ENCODE data around the gene RAP1A. TPM values are rescaled to one million over a fixed set of nuclear protein-coding genes. Genes with fewer than 3 reads are reported as not detected.

RAP1A gene
- total and polyA plus RNA-seq, 2 experiments from 2014 or later = 37.6 to 40.0 TPM

DNA sequence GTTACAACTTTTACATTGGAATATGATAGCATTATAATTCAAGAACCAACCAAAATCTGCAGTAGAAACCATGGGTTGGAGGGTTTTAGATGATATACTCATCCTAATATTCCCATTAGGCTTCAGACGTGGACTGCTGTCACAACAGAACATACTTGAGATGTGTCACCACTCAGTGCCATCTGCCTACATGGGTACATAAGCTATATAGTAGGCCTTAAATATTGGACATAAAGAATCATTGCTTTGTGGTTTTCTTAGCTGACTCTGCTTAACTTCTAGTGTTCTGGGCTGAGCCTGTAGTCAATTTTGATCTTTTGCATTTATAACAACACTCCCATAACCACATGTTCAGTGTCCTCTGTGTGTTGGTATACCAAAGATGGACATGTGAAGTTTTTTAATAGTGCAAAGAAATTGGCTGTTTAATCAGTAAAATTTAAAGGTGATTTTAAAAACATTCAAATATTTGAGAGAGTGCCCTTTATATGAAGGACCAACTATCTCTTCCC, 14.2 kb downstream of the RAP1A start:
- no peak for DNase-seq
- TF ChIP-seq EZH2 (IDR thresholded peaks at IDR 0.05; ENCODE audit: insufficient read depth, poor library complexity, severe bottlenecking) (no peak), EZH2phosphoT487 (IDR thresholded peaks at IDR 0.05; ENCODE audit: insufficient read depth, low read depth) (no peak)
- Histone ChIP-seq H3K9me2 (ENCODE audit: insufficient read depth) (no peaks in the 10 kb centered on the region), H3K4me3 (no peak overlapping the region), H3K4me2 (ENCODE audit: unreplicated experiment) (no peak overlapping the region), H3K9me3 (ENCODE audit: low read depth) (no peaks in the 10 kb centered on the region), H3K4me1 (ENCODE audit: insufficient read depth) (peaks cover 2% of the 10 kb centered on the region; the same call in 1 of the 2 replicates), H3K79me2 (ENCODE audit: insufficient read depth) (peaks cover 99% of the 10 kb centered on the region), H3K36me3 (ENCODE audit: low read depth) (no peaks in the 10 kb centered on the region), H4K20me1 (ENCODE audit: insufficient read depth) (peaks cover 13% of the 10 kb centered on the region; the same call in 1 of the 2 replicates), H3K9ac (no peak overlapping the region), H2AFZ (no peak overlapping the region), H3K27ac (no peak overlapping the region), H3K27me3 (replicated peaks; ENCODE audit: insufficient read depth) (no peaks in the 10 kb centered on the region), H3F3A (ENCODE audit: insufficient read depth) (0 out of 2 replicates have a peak, but pooled peaks cover 4% of the 10 kb centered on the region)
- in situ Hi-C loops (cut with MboI) = no loop called here
- WGBS, 2 experiments (ENCODE audit: low coverage in 1 of 2, low lambda C conversion rate in 2 of 2, missing lambda C conversion rate in 2 of 2) = 65 to 70% methylated on average over 1 of the region's 1 CpG

DNA sequence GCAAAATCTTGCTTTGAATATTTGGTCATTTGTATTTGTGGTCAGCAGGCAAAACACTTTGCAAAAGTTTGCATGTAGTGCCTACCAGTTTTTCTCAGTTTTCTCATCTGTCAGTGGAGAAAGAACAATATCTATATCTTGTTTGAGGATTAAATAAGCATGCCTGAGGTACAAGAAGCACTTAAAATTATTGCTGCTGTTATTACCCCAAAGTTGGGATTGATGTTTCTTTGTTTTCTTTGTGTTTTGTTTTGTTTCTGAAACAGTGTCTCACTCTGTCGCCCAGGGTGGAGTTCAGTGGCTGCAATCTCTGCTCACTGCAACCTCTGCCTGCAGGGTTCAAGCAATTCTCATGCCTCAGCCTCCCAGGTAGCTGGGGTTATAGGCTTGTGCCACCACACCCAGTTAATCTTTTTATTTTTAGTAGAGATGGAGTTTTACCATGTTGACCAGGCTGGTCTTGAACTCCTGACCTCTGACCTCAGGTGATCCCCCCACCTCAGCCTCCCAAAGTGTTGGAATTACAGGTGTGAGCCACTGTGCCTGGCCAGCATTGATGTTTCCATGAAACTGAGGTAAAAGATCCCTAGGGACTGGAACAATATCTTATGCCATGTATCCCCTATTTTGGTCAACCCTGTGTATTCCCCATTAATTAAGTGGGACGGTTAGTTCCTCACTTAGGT, 15.9 kb downstream of the RAP1A start:
- DNase-seq = no peak
- TF ChIP-seq EZH2phosphoT487 (IDR thresholded peaks at IDR 0.05; ENCODE audit: insufficient read depth, low read depth) (no peak), EZH2 (IDR thresholded peaks at IDR 0.05; ENCODE audit: insufficient read depth, poor library complexity, severe bottlenecking) (no peak)
- Histone ChIP-seq H3K27me3 (replicated peaks; ENCODE audit: insufficient read depth) (no peaks in the 10 kb centered on the region), H3K79me2 (ENCODE audit: insufficient read depth) (peaks cover 99% of the 10 kb centered on the region), H4K20me1 (ENCODE audit: insufficient read depth) (peaks cover 13% of the 10 kb centered on the region; the same call in 1 of the 2 replicates), H3K36me3 (ENCODE audit: low read depth) (no peaks in the 10 kb centered on the region), H2AFZ (no peak overlapping the region), H3K9me3 (ENCODE audit: low read depth) (no peaks in the 10 kb centered on the region), H3K9me2 (ENCODE audit: insufficient read depth) (no peaks in the 10 kb centered on the region), H3K4me2 (ENCODE audit: unreplicated experiment) (no peak overlapping the region), H3K4me1 (ENCODE audit: insufficient read depth) (no peaks in the 10 kb centered on the region), H3K4me3 (no peak overlapping the region), H3K9ac (no peak overlapping the region), H3K27ac (no peak overlapping the region), H3F3A (ENCODE audit: insufficient read depth) (0 out of 2 replicates have a peak, but pooled peaks cover 4% of the 10 kb centered on the region)
- WGBS, 2 experiments (ENCODE audit: low coverage in 1 of 2, low lambda C conversion rate in 2 of 2, missing lambda C conversion rate in 2 of 2) = 95 to 100% methylated on average over 2 of the region's 2 CpGs
- in situ Hi-C loops (cut with MboI) = no loop called here

DNA sequence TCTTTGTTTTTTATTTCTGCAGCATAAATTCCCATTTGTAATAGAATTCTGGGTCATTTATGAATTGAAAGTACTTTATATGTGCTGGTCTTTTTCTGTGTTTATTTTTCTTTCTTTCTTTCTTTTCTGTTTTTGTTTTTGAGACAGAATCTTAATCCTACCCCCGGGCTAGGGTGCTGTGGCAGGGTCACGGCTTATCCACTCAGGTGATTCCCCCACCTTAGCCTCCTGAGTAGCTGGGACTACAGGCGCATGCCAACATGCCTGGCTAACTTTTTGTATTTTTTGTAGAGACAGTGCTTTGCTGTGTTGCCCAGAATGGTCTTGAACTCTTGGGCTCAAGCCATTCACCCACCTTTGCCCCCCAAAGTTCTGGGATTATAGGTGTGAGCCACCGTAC, 18.7 kb downstream of the RAP1A start:
- H3K79me2 ChIP-seq (ENCODE audit: insufficient read depth) = peaks cover 99% of the 10 kb centered on the region
- H2AFZ ChIP-seq = no peak overlapping the region
- H3K27me3 ChIP-seq (replicated peaks; ENCODE audit: insufficient read depth) = no peaks in the 10 kb centered on the region
- no peaks in the 10 kb centered on the region for H3K36me3 ChIP-seq (ENCODE audit: low read depth)
- no peak overlapping the region for H3K9ac ChIP-seq
- no peaks in the 10 kb centered on the region for H3K9me2 ChIP-seq (ENCODE audit: insufficient read depth)
- no peak for TF ChIP-seq EZH2phosphoT487 (IDR thresholded peaks at IDR 0.05; ENCODE audit: insufficient read depth, low read depth)
- no peak for TF ChIP-seq EZH2 (IDR thresholded peaks at IDR 0.05; ENCODE audit: insufficient read depth, poor library complexity, severe bottlenecking)
- no peaks in the 10 kb centered on the region for H3K9me3 ChIP-seq (ENCODE audit: low read depth)
- WGBS, 2 experiments (ENCODE audit: low coverage in 1 of 2, low lambda C conversion rate in 2 of 2, missing lambda C conversion rate in 2 of 2) = 99 to 100% methylated on average over 4 of the region's 4 CpGs
- no peak overlapping the region for H3K27ac ChIP-seq
- no peak overlapping the region for H3K4me2 ChIP-seq (ENCODE audit: unreplicated experiment)
- no peaks in the 10 kb centered on the region for H3K4me1 ChIP-seq (ENCODE audit: insufficient read depth)
- H4K20me1 ChIP-seq (ENCODE audit: insufficient read depth) = peaks cover 4% of the 10 kb centered on the region; the same call in 1 of the 2 replicates
- H3K4me3 ChIP-seq = no peak overlapping the region
- in situ Hi-C loops (cut with MboI) = no loop called here
- no peak for DNase-seq
- H3F3A ChIP-seq (ENCODE audit: insufficient read depth) = 0 out of 2 replicates have a peak, but pooled peaks cover 4% of the 10 kb centered on the region

DNA sequence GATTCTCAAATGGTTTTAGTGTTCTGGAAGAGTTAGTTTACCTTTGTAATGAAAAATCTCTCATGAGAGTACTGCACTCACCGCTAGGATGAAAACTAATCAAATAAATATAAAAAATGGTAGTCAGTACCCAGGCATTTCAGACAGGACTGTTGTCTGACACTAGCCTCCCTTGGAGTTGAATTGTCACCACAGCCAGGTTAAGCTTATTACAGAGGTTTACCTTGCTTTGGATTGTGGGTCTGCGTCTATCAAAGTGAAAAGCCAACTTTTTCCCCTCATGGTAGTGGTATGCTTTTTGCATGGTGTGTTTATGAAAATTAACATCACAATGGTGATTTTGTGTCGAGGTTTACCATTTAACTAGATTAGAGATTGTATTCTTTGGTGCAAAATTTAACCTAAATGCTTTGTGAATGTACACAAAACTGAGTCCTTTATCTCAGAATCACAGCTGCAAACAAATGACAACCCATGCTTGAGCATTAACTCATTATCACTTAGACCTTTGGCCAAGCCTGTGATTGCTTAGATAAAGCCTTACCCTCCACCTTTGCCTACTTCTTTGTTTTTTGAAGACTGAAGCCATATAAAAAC, 20.1 kb downstream of the RAP1A start:
- H3K27ac ChIP-seq = no peak overlapping the region
- no peaks in the 10 kb centered on the region for H3K4me1 ChIP-seq (ENCODE audit: insufficient read depth)
- H3K79me2 ChIP-seq (ENCODE audit: insufficient read depth) = peaks cover 100% of the 10 kb centered on the region
- H3K27me3 ChIP-seq (replicated peaks; ENCODE audit: insufficient read depth) = no peaks in the 10 kb centered on the region
- in situ Hi-C loops (cut with MboI) = no loop called here
- no peaks in the 10 kb centered on the region for H3K9me3 ChIP-seq (ENCODE audit: low read depth)
- H3K9me2 ChIP-seq (ENCODE audit: insufficient read depth) = no peaks in the 10 kb centered on the region
- no peaks in the 10 kb centered on the region for H3F3A ChIP-seq (ENCODE audit: insufficient read depth)
- DNase-seq = no peak
- TF ChIP-seq EZH2phosphoT487 (IDR thresholded peaks at IDR 0.05; ENCODE audit: insufficient read depth, low read depth) (no peak), EZH2 (IDR thresholded peaks at IDR 0.05; ENCODE audit: insufficient read depth, poor library complexity, severe bottlenecking) (no peak)
- no peaks in the 10 kb centered on the region for H3K36me3 ChIP-seq (ENCODE audit: low read depth)
- no peak overlapping the region for H3K4me3 ChIP-seq
- peaks cover 9% of the 10 kb centered on the region; the same call in 1 of the 2 replicates for H4K20me1 ChIP-seq (ENCODE audit: insufficient read depth)
- 97% methylated on average over 3 of the region's 3 CpGs for WGBS, 2 experiments (ENCODE audit: low coverage in 1 of 2, low lambda C conversion rate in 2 of 2, missing lambda C conversion rate in 2 of 2)
- H3K9ac ChIP-seq = no peak overlapping the region
- no peak overlapping the region for H3K4me2 ChIP-seq (ENCODE audit: unreplicated experiment)
- no peak overlapping the region for H2AFZ ChIP-seq

Measured in GM23248 (cell line).